ENCODE data around the gene RPRD2.
"Not testable (repeated sequence)": the region's sequence is repeated elsewhere in the genome, so short reads cannot be mapped to it uniquely, and the experiment has no call there.

Gene RPRD2

GRCh38 chr1:150389650-150390049 lies 25.7 kb downstream of the RPRD2 start:
- DNase-seq (ENCODE audit: low read depth) = no peak

GRCh38 chr1:150392627-150393026 lies 28.7 kb downstream of the RPRD2 start:
- no peak for DNase-seq (ENCODE audit: low read depth)

- DNase-seq (ENCODE audit: low read depth) = not testable (repeated sequence)
These were observed 31.2 kb downstream of the RPRD2 start for GRCh38 chr1:150395115-150395514.

- DNase-seq (ENCODE audit: low read depth) = no peak
These were observed 33.6 kb downstream of the RPRD2 start for GRCh38 chr1:150397392-150398032.

- no peak for DNase-seq (ENCODE audit: low read depth)
These were observed 40.5 kb downstream of the RPRD2 start for GRCh38 chr1:150404465-150404864.

GRCh38 chr1:150405660-150406059 lies 41.7 kb downstream of the RPRD2 start:
- no peak for DNase-seq (ENCODE audit: low read depth)

GRCh38 chr1:150406483-150406882 lies 42.5 kb downstream of the RPRD2 start:
- DNase-seq (ENCODE audit: low read depth) = no peak

- DNase-seq (ENCODE audit: low read depth) = no peak
These were observed 43.4 kb downstream of the RPRD2 start for GRCh38 chr1:150407330-150407729.

GRCh38 chr1:150408800-150409199 lies 44.9 kb downstream of the RPRD2 start:
- DNase-seq (ENCODE audit: low read depth) = no peak

GRCh38 chr1:150409504-150410362 lies 45.8 kb downstream of the RPRD2 start:
- DNase-seq (ENCODE audit: low read depth) = no peak

GRCh38 chr1:150410582-150411101 lies 46.7 kb downstream of the RPRD2 start:
- no peak for DNase-seq (ENCODE audit: low read depth)

GRCh38 chr1:150414592-150414991 lies 50.6 kb downstream of the RPRD2 start:
- no peak for DNase-seq (ENCODE audit: low read depth)

GRCh38 chr1:150415800-150416199 lies 51.9 kb downstream of the RPRD2 start:
- DNase-seq (ENCODE audit: low read depth) = no peak

GRCh38 chr1:150420560-150421265 lies 56.8 kb downstream of the RPRD2 start:
- DNase-seq (ENCODE audit: low read depth) = no peak

- no peak for DNase-seq (ENCODE audit: low read depth)
These were observed 58.6 kb downstream of the RPRD2 start for GRCh38 chr1:150422541-150422940.

- DNase-seq (ENCODE audit: low read depth) = no peak
These were observed 65.9 kb downstream of the RPRD2 start for GRCh38 chr1:150429805-150430204.

GRCh38 chr1:150441121-150441520 lies 77.2 kb downstream of the RPRD2 start:
- DNase-seq (ENCODE audit: low read depth) = no peak

- no peak for DNase-seq (ENCODE audit: low read depth)
These were observed 80.3 kb downstream of the RPRD2 start for GRCh38 chr1:150444232-150444631.

- no peak for DNase-seq (ENCODE audit: low read depth)
These were observed 92.2 kb downstream of the RPRD2 start for GRCh38 chr1:150456146-150456647.

- DNase-seq (ENCODE audit: low read depth) = peak; percentile 58
These were observed 100.5 kb downstream of the RPRD2 start for GRCh38 chr1:150464422-150464826.

- no peak for DNase-seq (ENCODE audit: low read depth)
These were observed 103.0 kb downstream of the RPRD2 start for GRCh38 chr1:150466964-150467363.

- no peak for DNase-seq (ENCODE audit: low read depth)
These were observed 105.3 kb downstream of the RPRD2 start for GRCh38 chr1:150469291-150469690.

All from activated T-helper 9 cell treated with anti-CD3 and anti-CD28 coated beads, Interleukin-2, amount 50 U/mL, for 16 hours (primary cell).